ENCODE results near the gene TAB2.
"Not testable (repeated sequence)": the region's sequence is repeated elsewhere in the genome, so short reads cannot be mapped to it uniquely, and the experiment has no call there.

The TAB2 gene

GRCh38 chr6:149458196-149458595 is 140.7 kb downstream of the TAB2 start:
- Histone ChIP-seq H4K12ac (ENCODE audit: low read depth, low read length) (no peak overlapping the region), H3K4ac (ENCODE audit: low read depth, low read length) (no peak overlapping the region), H3K79me2 (ENCODE audit: control insufficient read depth, insufficient read depth, low read length, poor library complexity) (no peaks in the 10 kb centered on the region), H3K27ac (ENCODE audit: low read depth, low read length) (no peak overlapping the region), H3K9me3 (ENCODE audit: insufficient read depth, low read depth, low read length) (no peaks in the 10 kb centered on the region), H2BK5ac (ENCODE audit: low read depth, low read length, poor library complexity) (no peak overlapping the region), H2BK12ac (ENCODE audit: low read length) (no peak overlapping the region), H4K91ac (ENCODE audit: low read depth, low read length) (no peak overlapping the region), H3K9ac (ENCODE audit: low read length) (no peak overlapping the region), H3K4me1 (ENCODE audit: control insufficient read depth in 1 of 2, insufficient read depth in 2 of 2, low read length in 2 of 2) (peaks cover 0 to 2% of the 10 kb centered on the region in 2 experiments), H3K23ac (ENCODE audit: low read length) (no peak overlapping the region), H3K14ac (ENCODE audit: low read length) (no peak overlapping the region), H2AFZ (ENCODE audit: insufficient read depth, low read length, poor library complexity) (no peak overlapping the region), H3K4me3 (ENCODE audit: low read depth, low read length) (no peak overlapping the region), H2AK5ac (ENCODE audit: low read length) (no peak overlapping the region), H3K4me2 (ENCODE audit: low read length) (no peak overlapping the region), H3K27me3 (ENCODE audit: insufficient read depth, low read length) (no peaks in the 10 kb centered on the region), H4K8ac (ENCODE audit: low read depth, low read length) (no peak overlapping the region), H3K18ac (ENCODE audit: low read length) (no peak overlapping the region), H3K36me3 (ENCODE audit: control insufficient read depth in 1 of 2, insufficient read depth in 2 of 2, low read length in 2 of 2) (no peaks in the 10 kb centered on the region), H3K79me1 (ENCODE audit: low read length) (no peaks in the 10 kb centered on the region), H2BK120ac (ENCODE audit: insufficient read depth, low read length, poor library complexity) (no peak overlapping the region)
- WGBS (ENCODE audit: extremely low coverage, insufficient coverage, insufficient read length), result no CpG with 5 or more reads among the region's 7 CpGs
- no peak for DNase-seq

- Histone ChIP-seq H4K8ac (ENCODE audit: low read depth, low read length) (no peak overlapping the region), H3K23ac (ENCODE audit: low read length) (no peak overlapping the region), H2AK5ac (ENCODE audit: low read length) (no peak overlapping the region), H3K4me3 (ENCODE audit: low read depth, low read length) (no peak overlapping the region), H4K12ac (ENCODE audit: low read depth, low read length) (no peak overlapping the region), H3K18ac (ENCODE audit: low read length) (no peak overlapping the region), H3K9me3 (ENCODE audit: insufficient read depth, low read depth, low read length) (no peaks in the 10 kb centered on the region), H3K4me1 (ENCODE audit: control insufficient read depth in 1 of 2, insufficient read depth in 2 of 2, low read length in 2 of 2) (peaks cover 0 to 2% of the 10 kb centered on the region in 2 experiments), H4K91ac (ENCODE audit: low read depth, low read length) (no peak overlapping the region), H3K79me1 (ENCODE audit: low read length) (no peaks in the 10 kb centered on the region), H3K9ac (ENCODE audit: low read length) (no peak overlapping the region), H2BK5ac (ENCODE audit: low read depth, low read length, poor library complexity) (no peak overlapping the region), H3K4me2 (ENCODE audit: low read length) (no peak overlapping the region), H3K79me2 (ENCODE audit: control insufficient read depth, insufficient read depth, low read length, poor library complexity) (no peaks in the 10 kb centered on the region), H3K36me3 (ENCODE audit: control insufficient read depth in 1 of 2, insufficient read depth in 2 of 2, low read length in 2 of 2) (no peaks in the 10 kb centered on the region), H2AFZ (ENCODE audit: insufficient read depth, low read length, poor library complexity) (no peak overlapping the region), H3K27me3 (ENCODE audit: insufficient read depth, low read length) (no peaks in the 10 kb centered on the region), H2BK120ac (ENCODE audit: insufficient read depth, low read length, poor library complexity) (no peak overlapping the region), H3K4ac (ENCODE audit: low read depth, low read length) (no peak overlapping the region), H3K14ac (ENCODE audit: low read length) (no peak overlapping the region), H2BK12ac (ENCODE audit: low read length) (no peak overlapping the region), H3K27ac (ENCODE audit: low read depth, low read length) (no peak overlapping the region)
- no peak for DNase-seq
- WGBS (ENCODE audit: extremely low coverage, insufficient coverage, insufficient read length), result no CpG with 5 or more reads among the region's 1 CpG
Observed at GRCh38 chr6:149458806-149459205, 141.3 kb downstream of the TAB2 start.

- Histone ChIP-seq H3K79me1 (ENCODE audit: low read length) (no peaks in the 10 kb centered on the region), H2AK5ac (ENCODE audit: low read length) (no peak overlapping the region), H3K14ac (ENCODE audit: low read length) (no peak overlapping the region), H4K8ac (ENCODE audit: low read depth, low read length) (no peak overlapping the region), H3K79me2 (ENCODE audit: control insufficient read depth, insufficient read depth, low read length, poor library complexity) (no peaks in the 10 kb centered on the region), H2BK5ac (ENCODE audit: low read depth, low read length, poor library complexity) (no peak overlapping the region), H3K23ac (ENCODE audit: low read length) (no peak overlapping the region), H2AFZ (ENCODE audit: insufficient read depth, low read length, poor library complexity) (no peak overlapping the region), H3K27ac (ENCODE audit: low read depth, low read length) (no peak overlapping the region), H2BK120ac (ENCODE audit: insufficient read depth, low read length, poor library complexity) (no peak overlapping the region), H2BK12ac (ENCODE audit: low read length) (no peak overlapping the region), H3K27me3 (ENCODE audit: insufficient read depth, low read length) (no peaks in the 10 kb centered on the region), H4K12ac (ENCODE audit: low read depth, low read length) (no peak overlapping the region), H3K4me3 (ENCODE audit: low read depth, low read length) (no peak overlapping the region), H3K36me3 (ENCODE audit: control insufficient read depth in 1 of 2, insufficient read depth in 2 of 2, low read length in 2 of 2) (no peaks in the 10 kb centered on the region), H3K9ac (ENCODE audit: low read length) (no peak overlapping the region), H3K4me1 (ENCODE audit: control insufficient read depth in 1 of 2, insufficient read depth in 2 of 2, low read length in 2 of 2) (no peaks in the 10 kb centered on the region), H3K4me2 (ENCODE audit: low read length) (no peak overlapping the region), H3K18ac (ENCODE audit: low read length) (no peak overlapping the region), H3K9me3 (ENCODE audit: insufficient read depth, low read depth, low read length) (no peaks in the 10 kb centered on the region), H3K4ac (ENCODE audit: low read depth, low read length) (no peak overlapping the region), H4K91ac (ENCODE audit: low read depth, low read length) (no peak overlapping the region)
- DNase-seq, result peak; percentile 21 to 50
- WGBS (ENCODE audit: extremely low coverage, insufficient coverage, insufficient read length), result no CpG with 5 or more reads among the region's 5 CpGs
Observed at GRCh38 chr6:149459761-149460160, 142.2 kb downstream of the TAB2 start.

GRCh38 chr6:149460249-149460648 is 142.7 kb downstream of the TAB2 start:
- H3K9me3 ChIP-seq (ENCODE audit: insufficient read depth, low read depth, low read length); H3K4me2 ChIP-seq (ENCODE audit: low read length); H3K9ac ChIP-seq (ENCODE audit: low read length); H3K4me1 ChIP-seq (ENCODE audit: control insufficient read depth in 1 of 2, insufficient read depth in 2 of 2, low read length in 2 of 2); H4K91ac ChIP-seq (ENCODE audit: low read depth, low read length); H2BK12ac ChIP-seq (ENCODE audit: low read length); H3K79me1 ChIP-seq (ENCODE audit: low read length); DNase-seq; H3K27ac ChIP-seq (ENCODE audit: low read depth, low read length); H2BK5ac ChIP-seq (ENCODE audit: low read depth, low read length, poor library complexity); H3K27me3 ChIP-seq (ENCODE audit: insufficient read depth, low read length); H3K23ac ChIP-seq (ENCODE audit: low read length); H3K14ac ChIP-seq (ENCODE audit: low read length); H3K4ac ChIP-seq (ENCODE audit: low read depth, low read length); H3K79me2 ChIP-seq (ENCODE audit: control insufficient read depth, insufficient read depth, low read length, poor library complexity); H4K12ac ChIP-seq (ENCODE audit: low read depth, low read length); H3K36me3 ChIP-seq (ENCODE audit: control insufficient read depth in 1 of 2, insufficient read depth in 2 of 2, low read length in 2 of 2); H3K18ac ChIP-seq (ENCODE audit: low read length); H2BK120ac ChIP-seq (ENCODE audit: insufficient read depth, low read length, poor library complexity); H2AK5ac ChIP-seq (ENCODE audit: low read length); H2AFZ ChIP-seq (ENCODE audit: insufficient read depth, low read length, poor library complexity); H4K8ac ChIP-seq (ENCODE audit: low read depth, low read length); H3K4me3 ChIP-seq (ENCODE audit: low read depth, low read length): not testable (repeated sequence)
- no CpG with 5 or more reads among the region's 3 CpGs for WGBS (ENCODE audit: extremely low coverage, insufficient coverage, insufficient read length)

All from trophoblast cell (in vitro differentiated cells and primary cell).